ENCODE results near the gene EID3.
"Not testable (repeated sequence)": the region's sequence is repeated elsewhere in the genome, so short reads cannot be mapped to it uniquely, and the experiment has no call there.

EID3 gene

GRCh38 chr12:104313568-104314241 lies 10.2 kb downstream of the EID3 start:
- DNase-seq (ENCODE audit: low spot score) = no peak

GRCh38 chr12:104314242-104314614 lies 10.7 kb downstream of the EID3 start:
- no peak for DNase-seq (ENCODE audit: low spot score)

- DNase-seq (ENCODE audit: low spot score) = no peak
Measured at GRCh38 chr12:104315326-104316224, 12.0 kb downstream of the EID3 start.

GRCh38 chr12:104316936-104317335 lies 13.4 kb downstream of the EID3 start:
- DNase-seq (ENCODE audit: low spot score) = no peak

- no peak for DNase-seq (ENCODE audit: low spot score)
Measured at GRCh38 chr12:104317538-104318210, 14.1 kb downstream of the EID3 start.

GRCh38 chr12:104319028-104319427 lies 15.5 kb downstream of the EID3 start:
- DNase-seq (ENCODE audit: low spot score) = no peak

- no peak for DNase-seq (ENCODE audit: low spot score)
Measured at GRCh38 chr12:104319918-104320626, 16.5 kb downstream of the EID3 start.

GRCh38 chr12:104320627-104321024 lies 17.1 kb downstream of the EID3 start:
- no peak for DNase-seq (ENCODE audit: low spot score)

- DNase-seq (ENCODE audit: low spot score) = no peak
Measured at GRCh38 chr12:104321949-104322348, 18.4 kb downstream of the EID3 start.

- not testable (repeated sequence) for DNase-seq (ENCODE audit: low spot score)
Measured at GRCh38 chr12:104322533-104322932, 19.0 kb downstream of the EID3 start.

GRCh38 chr12:104323899-104324298 lies 20.4 kb downstream of the EID3 start:
- no peak for DNase-seq (ENCODE audit: low spot score)

- not testable (repeated sequence) for DNase-seq (ENCODE audit: low spot score)
Measured at GRCh38 chr12:104328278-104328677, 24.7 kb downstream of the EID3 start.

GRCh38 chr12:104328790-104329189 lies 25.3 kb downstream of the EID3 start:
- no peak for DNase-seq (ENCODE audit: low spot score)

GRCh38 chr12:104329707-104330532 lies 26.4 kb downstream of the EID3 start:
- no peak for DNase-seq (ENCODE audit: low spot score)

GRCh38 chr12:104331376-104331775 lies 27.8 kb downstream of the EID3 start:
- no peak for DNase-seq (ENCODE audit: low spot score)

GRCh38 chr12:104332273-104332672 lies 28.7 kb downstream of the EID3 start:
- DNase-seq (ENCODE audit: low spot score) = not testable (repeated sequence)

GRCh38 chr12:104333692-104334255 lies 30.2 kb downstream of the EID3 start:
- no peak for DNase-seq (ENCODE audit: low spot score)

- no peak for DNase-seq (ENCODE audit: low spot score)
Measured at GRCh38 chr12:104334581-104334980, 31.0 kb downstream of the EID3 start.

- no peak for DNase-seq (ENCODE audit: low spot score)
Measured at GRCh38 chr12:104336115-104336514, 32.6 kb downstream of the EID3 start.

- no peak for DNase-seq (ENCODE audit: low spot score)
Measured at GRCh38 chr12:104337030-104337558, 33.6 kb downstream of the EID3 start.

- no peak for DNase-seq (ENCODE audit: low spot score)
Measured at GRCh38 chr12:104339663-104340062, 36.1 kb downstream of the EID3 start.

All from AG08396 (cell line).